Measurements from ENCODE around the gene NUDT3. TPM values are rescaled to one million over a fixed set of nuclear protein-coding genes. Genes with fewer than 3 reads are reported as not detected.
"Not testable (repeated sequence)": the region's sequence is repeated elsewhere in the genome, so short reads cannot be mapped to it uniquely, and the experiment has no call there.

The NUDT3 gene
- total and polyA plus RNA-seq, 2 experiments from 2014 or later = 12.1 to 31.1 TPM

DNA sequence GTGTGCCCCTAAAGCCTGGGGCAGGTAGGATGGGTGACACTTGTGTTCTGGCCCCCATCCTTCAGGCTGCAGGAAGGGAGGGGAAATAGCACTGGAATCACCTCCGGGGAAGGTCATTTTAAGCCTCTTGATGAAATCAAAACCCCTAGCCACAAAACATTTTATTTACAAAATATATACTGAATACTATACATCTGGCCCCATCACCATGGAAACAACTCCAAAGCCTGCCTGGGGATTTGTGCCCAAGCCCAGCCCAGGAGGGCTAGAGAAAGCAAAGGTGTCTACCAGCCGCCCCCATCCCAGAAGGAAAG is 146.3 kb downstream of the NUDT3 start:
- Mint-ChIP-seq H3K4me1 (peaks cover 54% of the 10 kb centered on the region), H3K27ac (peak overlapping the region; percentile 70), H3K36me3 (ENCODE audit: low read depth) (peaks cover 52% of the 10 kb centered on the region), H3K9me3 (no peaks in the 10 kb centered on the region; the same call in 2 of the 3 replicates), H3K27me3 (ENCODE audit: insufficient read depth, low read depth, poor library complexity) (peaks cover 73% of the 10 kb centered on the region), H3K4me3 (peak overlapping the region; percentile 32; the same call in 1 of the 3 replicates)
- no peak for ATAC-seq
- Histone ChIP-seq H4K20me1 (replicated peaks; ENCODE audit: insufficient read depth) (peaks cover 26% of the 10 kb centered on the region), H3K9me2 (ENCODE audit: insufficient read depth) (no peaks in the 10 kb centered on the region), H3K4me2 (no peak overlapping the region), H3K4me1 (ENCODE audit: insufficient read depth) (peaks cover 34% of the 10 kb centered on the region), H3F3A (replicated peaks; ENCODE audit: low read depth) (peaks cover 52% of the 10 kb centered on the region), H3K4me3 (no peak overlapping the region), H3K27me3 (ENCODE audit: insufficient read depth) (no peaks in the 10 kb centered on the region), H3K36me3 (ENCODE audit: insufficient read depth) (peaks cover 26% of the 10 kb centered on the region), H3K79me2 (replicated peaks; ENCODE audit: insufficient read depth) (peaks cover 22% of the 10 kb centered on the region), H2AFZ (no peak overlapping the region), H3K27ac (ENCODE audit: low read depth) (peak overlapping the region; percentile 24)
- TF ChIP-seq, protein P1, sequence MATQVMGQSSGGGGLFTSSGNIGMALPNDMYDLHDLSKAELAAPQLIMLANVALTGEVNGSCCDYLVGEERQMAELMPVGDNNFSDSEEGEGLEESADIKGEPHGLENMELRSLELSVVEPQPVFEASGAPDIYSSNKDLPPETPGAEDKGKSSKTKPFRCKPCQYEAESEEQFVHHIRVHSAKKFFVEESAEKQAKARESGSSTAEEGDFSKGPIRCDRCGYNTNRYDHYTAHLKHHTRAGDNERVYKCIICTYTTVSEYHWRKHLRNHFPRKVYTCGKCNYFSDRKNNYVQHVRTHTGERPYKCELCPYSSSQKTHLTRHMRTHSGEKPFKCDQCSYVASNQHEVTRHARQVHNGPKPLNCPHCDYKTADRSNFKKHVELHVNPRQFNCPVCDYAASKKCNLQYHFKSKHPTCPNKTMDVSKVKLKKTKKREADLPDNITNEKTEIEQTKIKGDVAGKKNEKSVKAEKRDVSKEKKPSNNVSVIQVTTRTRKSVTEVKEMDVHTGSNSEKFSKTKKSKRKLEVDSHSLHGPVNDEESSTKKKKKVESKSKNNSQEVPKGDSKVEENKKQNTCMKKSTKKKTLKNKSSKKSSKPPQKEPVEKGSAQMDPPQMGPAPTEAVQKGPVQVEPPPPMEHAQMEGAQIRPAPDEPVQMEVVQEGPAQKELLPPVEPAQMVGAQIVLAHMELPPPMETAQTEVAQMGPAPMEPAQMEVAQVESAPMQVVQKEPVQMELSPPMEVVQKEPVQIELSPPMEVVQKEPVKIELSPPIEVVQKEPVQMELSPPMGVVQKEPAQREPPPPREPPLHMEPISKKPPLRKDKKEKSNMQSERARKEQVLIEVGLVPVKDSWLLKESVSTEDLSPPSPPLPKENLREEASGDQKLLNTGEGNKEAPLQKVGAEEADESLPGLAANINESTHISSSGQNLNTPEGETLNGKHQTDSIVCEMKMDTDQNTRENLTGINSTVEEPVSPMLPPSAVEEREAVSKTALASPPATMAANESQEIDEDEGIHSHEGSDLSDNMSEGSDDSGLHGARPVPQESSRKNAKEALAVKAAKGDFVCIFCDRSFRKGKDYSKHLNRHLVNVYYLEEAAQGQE (IDR thresholded peaks at IDR 0.05; ENCODE audit: unreplicated experiment) = no peak
- DNase-seq (ENCODE audit: low spot score) = no peak

DNA sequence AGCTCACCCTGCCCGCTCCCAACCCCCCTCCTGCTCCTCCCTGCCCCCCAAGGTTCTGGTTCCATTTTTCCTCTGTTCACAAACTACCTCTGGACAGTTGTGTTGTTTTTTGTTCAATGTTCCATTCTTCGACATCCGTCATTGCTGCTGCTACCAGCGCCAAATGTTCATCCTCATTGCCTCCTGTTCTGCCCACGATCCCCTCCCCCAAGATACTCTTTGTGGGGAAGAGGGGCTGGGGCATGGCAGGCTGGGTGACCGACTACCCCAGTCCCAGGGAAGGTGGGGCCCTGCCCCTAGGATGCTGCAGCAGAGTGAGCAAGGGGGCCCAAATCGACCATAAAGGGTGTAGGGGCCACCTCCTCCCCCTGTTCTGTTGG is 146.7 kb downstream of the NUDT3 start:
- H3K4me3 Mint-ChIP-seq = not testable (repeated sequence)
- peaks cover 77% of the 10 kb centered on the region for H3K27me3 Mint-ChIP-seq (ENCODE audit: insufficient read depth, low read depth, poor library complexity)

DNA sequence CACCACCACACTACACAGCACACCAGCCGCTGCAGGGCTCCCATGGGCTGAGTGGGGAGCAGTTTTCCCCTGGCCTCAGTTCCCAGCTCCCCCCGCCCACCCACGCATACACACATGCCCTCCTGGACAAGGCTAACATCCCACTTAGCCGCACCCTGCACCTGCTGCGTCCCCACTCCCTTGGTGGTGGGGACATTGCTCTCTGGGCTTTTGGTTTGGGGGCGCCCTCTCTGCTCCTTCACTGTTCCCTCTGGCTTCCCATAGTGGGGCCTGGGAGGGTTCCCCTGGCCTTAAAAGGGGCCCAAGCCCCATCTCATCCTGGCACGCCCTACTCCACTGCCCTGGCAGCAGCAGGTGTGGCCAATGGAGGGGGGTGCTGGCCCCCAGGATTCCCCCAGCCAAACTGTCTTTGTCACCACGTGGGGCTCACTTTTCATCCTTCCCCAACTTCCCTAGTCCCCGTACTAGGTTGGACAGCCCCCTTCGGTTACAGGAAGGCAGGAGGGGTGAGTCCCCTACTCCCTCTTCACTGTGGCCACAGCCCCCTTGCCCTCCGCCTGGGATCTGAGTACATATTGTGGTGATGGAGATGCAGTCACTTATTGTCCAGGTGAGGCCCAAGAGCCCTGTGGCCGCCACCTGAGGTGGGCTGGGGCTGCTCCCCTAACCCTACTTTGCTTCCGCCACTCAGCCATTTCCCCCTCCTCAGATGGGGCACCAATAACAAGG is 147.3 kb downstream of the NUDT3 start:
- not testable (repeated sequence) for ATAC-seq; DNase-seq (ENCODE audit: low spot score); H3K9me2 ChIP-seq (ENCODE audit: insufficient read depth); H3K27me3 ChIP-seq (ENCODE audit: insufficient read depth); H3K4me2 ChIP-seq; H3K9me3 Mint-ChIP-seq; H2AFZ ChIP-seq; H3K4me3 ChIP-seq
- H3K27ac Mint-ChIP-seq = peak overlapping the region; percentile 92
- Histone ChIP-seq H3K36me3 (ENCODE audit: insufficient read depth) (peaks cover 34% of the 10 kb centered on the region), H3F3A (replicated peaks; ENCODE audit: low read depth) (peaks cover 62% of the 10 kb centered on the region), H3K27ac (ENCODE audit: low read depth) (peak overlapping the region; percentile 55; the same call in 1 of the 2 replicates), H3K79me2 (replicated peaks; ENCODE audit: insufficient read depth) (peaks cover 33% of the 10 kb centered on the region), H4K20me1 (replicated peaks; ENCODE audit: insufficient read depth) (peaks cover 37% of the 10 kb centered on the region), H3K4me1 (ENCODE audit: insufficient read depth) (peaks cover 45% of the 10 kb centered on the region)
- H3K36me3 Mint-ChIP-seq (ENCODE audit: low read depth) = peaks cover 62% of the 10 kb centered on the region
- H3K27me3 Mint-ChIP-seq (ENCODE audit: insufficient read depth, low read depth, poor library complexity) = peaks cover 76% of the 10 kb centered on the region
- peak overlapping the region; percentile 19; the same call in 1 of the 3 replicates for H3K4me3 Mint-ChIP-seq
- peaks cover 64% of the 10 kb centered on the region for H3K4me1 Mint-ChIP-seq

More for the DNA sequence above, 146.7 kb downstream of the NUDT3 start:
- DNase-seq (ENCODE audit: low spot score); H3K4me3 ChIP-seq; H3K9me3 Mint-ChIP-seq; ATAC-seq; H2AFZ ChIP-seq; H3K4me2 ChIP-seq; H3K27me3 ChIP-seq (ENCODE audit: insufficient read depth); H3K9me2 ChIP-seq (ENCODE audit: insufficient read depth): not testable (repeated sequence)
- H3K27ac Mint-ChIP-seq = peak overlapping the region; percentile 76; the same call in 1 of the 2 replicates
- Histone ChIP-seq H4K20me1 (replicated peaks; ENCODE audit: insufficient read depth) (peaks cover 31% of the 10 kb centered on the region), H3F3A (replicated peaks; ENCODE audit: low read depth) (peaks cover 56% of the 10 kb centered on the region), H3K36me3 (ENCODE audit: insufficient read depth) (peaks cover 30% of the 10 kb centered on the region), H3K27ac (ENCODE audit: low read depth) (peak overlapping the region; percentile 24), H3K79me2 (replicated peaks; ENCODE audit: insufficient read depth) (peaks cover 27% of the 10 kb centered on the region), H3K4me1 (ENCODE audit: insufficient read depth) (peaks cover 39% of the 10 kb centered on the region)
- H3K36me3 Mint-ChIP-seq (ENCODE audit: low read depth) = peaks cover 56% of the 10 kb centered on the region
- H3K4me1 Mint-ChIP-seq = peaks cover 59% of the 10 kb centered on the region
